HFFc6 (cell line): Measurements from ENCODE around the gene PCBD2. TPM values are rescaled to one million over a fixed set of nuclear protein-coding genes. Genes with fewer than 3 reads are reported as not detected.
A peak's percentile ranks its signal among the peaks of the same experiment; 100 is the strongest.

Source experiments
- DNase-seq: peaks from one replicate; pipeline ENCODE4 v3.0.0-alpha.2; 2018
- H3K27ac Mint-ChIP-seq: 2 replicates; pipeline ENCODE4 v1.8.0; 2020; ENCODE audit warnings: mild to moderate bottlenecking, mixed read lengths
- H3K27me3 Mint-ChIP-seq: 2 replicates; pipeline ENCODE4 v1.8.0; 2021; ENCODE audit warnings: mild to moderate bottlenecking, moderate library complexity, mixed read lengths; ENCODE audit not compliant: insufficient read depth
- H3K36me3 Mint-ChIP-seq: 2 replicates; pipeline ENCODE4 v1.8.0; 2021; ENCODE audit warnings: low read depth, mixed read lengths
- H3K4me1 Mint-ChIP-seq: 2 replicates; pipeline ENCODE4 v1.8.0; 2020; ENCODE audit warnings: low read depth, mixed read lengths
- H3K4me3 Mint-ChIP-seq: 2 replicates; pipeline ENCODE4 v1.8.0; 2020; ENCODE audit warnings: mild to moderate bottlenecking, moderate library complexity, mixed read lengths
- H3K9me3 Mint-ChIP-seq: 2 replicates; pipeline ENCODE4 v1.8.0; 2020; ENCODE audit warnings: mild to moderate bottlenecking, mixed read lengths
- CTCF ChIP-seq: fragments of 200-600 bp; sonication (generic); IDR thresholded peaks from 2 replicates; pipeline ENCODE4 v1.5.0; 2021; ENCODE audit warnings: antibody characterized with exemption, mild to moderate bottlenecking
- total RNA-seq, 6 experiments: library from RNA; stranded (reverse); fragmentation: NEBNext Ultra II Directional; extraction: Animal tissue kit (Norgen Biotek cat#: 25700); gene quantifications; 2 replicates in 1 of 6; 3 replicates in 5 of 6; pipeline ENCODE4 v1.2.3, GENCODE V29; 2021

The PCBD2 gene
- total RNA-seq, 6 experiments from 2014 or later: 8.6 to 11.4 (median 10.0) TPM

GRCh38 chr5:134949316-134949715, 44.4 kb downstream of the PCBD2 start:
- no peak overlapping the region for H3K27ac Mint-ChIP-seq
- H3K4me1 Mint-ChIP-seq: peaks cover 7% of the 10 kb centered on the region
- no peak overlapping the region for H3K4me3 Mint-ChIP-seq
- DNase-seq: no peak
- no peak for TF ChIP-seq CTCF
- peaks cover 4% of the 10 kb centered on the region for H3K36me3 Mint-ChIP-seq
- H3K9me3 Mint-ChIP-seq: peaks cover 3% of the 10 kb centered on the region
- no peaks in the 10 kb centered on the region; the same call in 1 of the 2 replicates for H3K27me3 Mint-ChIP-seq

- H3K36me3 Mint-ChIP-seq: peaks cover 12% of the 10 kb centered on the region
- H3K9me3 Mint-ChIP-seq: peaks cover 15% of the 10 kb centered on the region
- H3K4me1 Mint-ChIP-seq: peaks cover 12% of the 10 kb centered on the region
- no peak for TF ChIP-seq CTCF
- H3K4me3 Mint-ChIP-seq: no peak overlapping the region
- no peak overlapping the region for H3K27ac Mint-ChIP-seq
- DNase-seq: no peak
- no peaks in the 10 kb centered on the region for H3K27me3 Mint-ChIP-seq
Measured at GRCh38 chr5:134957920-134958608, 53.1 kb downstream of the PCBD2 start.

- Mint-ChIP-seq H3K9me3 (peaks cover 15% of the 10 kb centered on the region), H3K27me3 (no peaks in the 10 kb centered on the region), H3K36me3 (peaks cover 12% of the 10 kb centered on the region), H3K4me3 (no peak overlapping the region), H3K27ac (no peak overlapping the region), H3K4me1 (peaks cover 12% of the 10 kb centered on the region)
- peak; percentile 3 for DNase-seq
- TF ChIP-seq CTCF: no peak
Measured at GRCh38 chr5:134958755-134959154, 53.8 kb downstream of the PCBD2 start.

GRCh38 chr5:134963098-134963497, 58.2 kb downstream of the PCBD2 start:
- Mint-ChIP-seq H3K4me3 (no peak overlapping the region), H3K36me3 (no peaks in the 10 kb centered on the region; the same call in none of the 2 replicates), H3K4me1 (peaks cover 11% of the 10 kb centered on the region), H3K27me3 (no peaks in the 10 kb centered on the region; the same call in 1 of the 2 replicates), H3K9me3 (no peaks in the 10 kb centered on the region), H3K27ac (no peak overlapping the region)
- no peak for DNase-seq
- TF ChIP-seq CTCF: no peak

GRCh38 chr5:134964359-134965270, 59.7 kb downstream of the PCBD2 start:
- Mint-ChIP-seq H3K27ac (no peak overlapping the region), H3K27me3 (no peaks in the 10 kb centered on the region; the same call in 1 of the 2 replicates), H3K4me1 (peaks cover 8% of the 10 kb centered on the region; the same call in 1 of the 2 replicates), H3K36me3 (no peaks in the 10 kb centered on the region; the same call in none of the 2 replicates), H3K4me3 (no peak overlapping the region), H3K9me3 (no peaks in the 10 kb centered on the region)
- no peak for DNase-seq
- no peak for TF ChIP-seq CTCF
